Gastroesophageal sphincter (tissue), 3 donors: ENCODE measurements around the gene GUF1.

Source experiments
- CTCF ChIP-seq, 4 experiments: fragments of 200-600 bp in 2 of 4; fragments of 450-650 bp in 2 of 4; sonication (generic) in 1 of 4; IDR thresholded peaks; one replicate each; pipeline ENCODE4 v1.5.1; 2017 to 2019; ENCODE audit warnings: antibody characterized with exemption in 4 of 4, mild to moderate bottlenecking in 2 of 4, moderate library complexity in 2 of 4
- POLR2A ChIP-seq, 2 donors: fragments of 450-650 bp; IDR thresholded peaks; one replicate each; pipeline ENCODE4 v1.6.1; 2017; ENCODE audit warnings: antibody characterized with exemption in 2 of 2, mild to moderate bottlenecking in 2 of 2, moderate library complexity in 1 of 2
- POLR2AphosphoS5 ChIP-seq: sonication (generic); formaldehyde crosslinking; IDR thresholded peaks from one replicate; pipeline ENCODE4 v1.6.1; 2017; ENCODE audit warnings: antibody characterized with exemption

- no peak for TF ChIP-seq CTCF (IDR thresholded peaks at IDR 0.05)
- no peak for TF ChIP-seq POLR2A (IDR thresholded peaks at IDR 0.05)
- no peak for TF ChIP-seq POLR2AphosphoS5
These were observed 46.9 kb downstream of the GUF1 start for GRCh38 chr4:44725166-44725565.
